Measurements from ENCODE around the gene HOTAIR. TPM values are rescaled to one million over a fixed set of nuclear protein-coding genes. Genes with fewer than 3 reads are reported as not detected.

HOTAIR gene
- total RNA-seq, 1 donor from 2014 or later = not detected

DNA sequence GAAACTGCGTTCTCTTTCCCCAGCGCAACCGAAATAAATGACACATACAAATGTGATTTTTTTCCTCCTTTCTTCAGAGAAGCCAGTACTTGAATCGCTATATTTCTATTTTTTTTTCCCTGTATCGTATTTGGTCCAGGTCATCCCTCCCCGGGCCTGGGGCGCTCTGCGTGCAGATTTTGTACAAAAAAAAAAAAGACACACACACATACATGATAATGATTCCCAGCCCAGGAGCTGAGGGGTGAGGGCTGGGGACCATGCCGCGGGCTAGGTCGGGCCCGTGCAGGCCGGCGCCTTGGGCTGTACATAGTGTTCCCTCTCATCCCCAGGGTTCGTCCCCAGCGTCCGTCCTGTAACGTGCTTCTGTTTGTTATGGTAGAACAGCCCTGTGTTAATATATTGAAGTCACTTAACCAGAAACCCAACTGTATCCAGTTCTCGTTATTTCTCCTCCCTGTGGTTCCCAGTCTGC, 28.2 kb upstream of the HOTAIR start:
- no peaks in the 10 kb centered on the region for H3K4me1 ChIP-seq
- H3K4me3 Mint-ChIP-seq = no peak overlapping the region
- H3K9me3 ChIP-seq (ENCODE audit: low read depth) = no peaks in the 10 kb centered on the region

GRCh38 chr12:54002278-54002914, 27.6 kb upstream of the HOTAIR start:
- no peaks in the 10 kb centered on the region for H3K4me1 ChIP-seq
- H3K9me3 ChIP-seq (ENCODE audit: low read depth) = no peaks in the 10 kb centered on the region
- H3K27me3 ChIP-seq = peaks cover 100% of the 10 kb centered on the region
- H3K9me3 Mint-ChIP-seq = peaks cover 2% of the 10 kb centered on the region
- H3K9ac ChIP-seq = no peak overlapping the region
- peaks cover 98% of the 10 kb centered on the region for H3K27me3 Mint-ChIP-seq (ENCODE audit: insufficient read depth, low read depth)
- no peaks in the 10 kb centered on the region for H3F3A ChIP-seq (ENCODE audit: low read depth)
- H3K4me2 ChIP-seq = no peak overlapping the region
- no peaks in the 10 kb centered on the region for H3K79me2 ChIP-seq (ENCODE audit: low read depth)
- no peaks in the 10 kb centered on the region for H3K36me3 ChIP-seq
- H3K36me3 Mint-ChIP-seq = no peaks in the 10 kb centered on the region
- DNase-seq (ENCODE audit: low spot score) = no peak
- H3K27ac ChIP-seq = no peak overlapping the region
- H3K4me3 Mint-ChIP-seq = no peak overlapping the region
- peaks cover 88% of the 10 kb centered on the region for H4K20me1 ChIP-seq (ENCODE audit: low read depth)
- H3K4me1 Mint-ChIP-seq = peaks cover 4% of the 10 kb centered on the region
- no peak overlapping the region for H3K4me3 ChIP-seq
- no peak overlapping the region for H2AFZ ChIP-seq (replicated peaks)
- TF ChIP-seq, protein P1, sequence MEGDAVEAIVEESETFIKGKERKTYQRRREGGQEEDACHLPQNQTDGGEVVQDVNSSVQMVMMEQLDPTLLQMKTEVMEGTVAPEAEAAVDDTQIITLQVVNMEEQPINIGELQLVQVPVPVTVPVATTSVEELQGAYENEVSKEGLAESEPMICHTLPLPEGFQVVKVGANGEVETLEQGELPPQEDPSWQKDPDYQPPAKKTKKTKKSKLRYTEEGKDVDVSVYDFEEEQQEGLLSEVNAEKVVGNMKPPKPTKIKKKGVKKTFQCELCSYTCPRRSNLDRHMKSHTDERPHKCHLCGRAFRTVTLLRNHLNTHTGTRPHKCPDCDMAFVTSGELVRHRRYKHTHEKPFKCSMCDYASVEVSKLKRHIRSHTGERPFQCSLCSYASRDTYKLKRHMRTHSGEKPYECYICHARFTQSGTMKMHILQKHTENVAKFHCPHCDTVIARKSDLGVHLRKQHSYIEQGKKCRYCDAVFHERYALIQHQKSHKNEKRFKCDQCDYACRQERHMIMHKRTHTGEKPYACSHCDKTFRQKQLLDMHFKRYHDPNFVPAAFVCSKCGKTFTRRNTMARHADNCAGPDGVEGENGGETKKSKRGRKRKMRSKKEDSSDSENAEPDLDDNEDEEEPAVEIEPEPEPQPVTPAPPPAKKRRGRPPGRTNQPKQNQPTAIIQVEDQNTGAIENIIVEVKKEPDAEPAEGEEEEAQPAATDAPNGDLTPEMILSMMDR (IDR thresholded peaks at IDR 0.05) = no peak
- TF ChIP-seq EZH2 (IDR thresholded peaks at IDR 0.05) (peak; percentile 90), EZH2phosphoT487 (IDR thresholded peaks at IDR 0.05) (peak; percentile 79)
- no peak overlapping the region for H3K27ac Mint-ChIP-seq

More for the DNA sequence above, 28.2 kb upstream of the HOTAIR start:
- H3F3A ChIP-seq (ENCODE audit: low read depth) = no peaks in the 10 kb centered on the region
- no peak overlapping the region for H3K27ac ChIP-seq
- H3K9ac ChIP-seq = no peak overlapping the region
- DNase-seq (ENCODE audit: low spot score) = no peak
- H3K36me3 ChIP-seq = no peaks in the 10 kb centered on the region
- Mint-ChIP-seq H3K9me3 (peaks cover 2% of the 10 kb centered on the region), H3K27me3 (ENCODE audit: insufficient read depth, low read depth) (peaks cover 98% of the 10 kb centered on the region), H3K27ac (no peak overlapping the region), H3K4me1 (peaks cover 4% of the 10 kb centered on the region), H3K36me3 (no peaks in the 10 kb centered on the region)
- H3K79me2 ChIP-seq (ENCODE audit: low read depth) = no peaks in the 10 kb centered on the region
- peaks cover 100% of the 10 kb centered on the region for H3K27me3 ChIP-seq
- H3K4me3 ChIP-seq = no peak overlapping the region
- no peak overlapping the region for H2AFZ ChIP-seq (replicated peaks)
- TF ChIP-seq, protein P1 (IDR thresholded peaks at IDR 0.05) = no peak
- TF ChIP-seq EZH2 (IDR thresholded peaks at IDR 0.05) = peak; percentile 78
- TF ChIP-seq EZH2phosphoT487 (IDR thresholded peaks at IDR 0.05) = peak; percentile 76
- H4K20me1 ChIP-seq (ENCODE audit: low read depth) = peaks cover 88% of the 10 kb centered on the region
- H3K4me2 ChIP-seq = no peak overlapping the region

DNA sequence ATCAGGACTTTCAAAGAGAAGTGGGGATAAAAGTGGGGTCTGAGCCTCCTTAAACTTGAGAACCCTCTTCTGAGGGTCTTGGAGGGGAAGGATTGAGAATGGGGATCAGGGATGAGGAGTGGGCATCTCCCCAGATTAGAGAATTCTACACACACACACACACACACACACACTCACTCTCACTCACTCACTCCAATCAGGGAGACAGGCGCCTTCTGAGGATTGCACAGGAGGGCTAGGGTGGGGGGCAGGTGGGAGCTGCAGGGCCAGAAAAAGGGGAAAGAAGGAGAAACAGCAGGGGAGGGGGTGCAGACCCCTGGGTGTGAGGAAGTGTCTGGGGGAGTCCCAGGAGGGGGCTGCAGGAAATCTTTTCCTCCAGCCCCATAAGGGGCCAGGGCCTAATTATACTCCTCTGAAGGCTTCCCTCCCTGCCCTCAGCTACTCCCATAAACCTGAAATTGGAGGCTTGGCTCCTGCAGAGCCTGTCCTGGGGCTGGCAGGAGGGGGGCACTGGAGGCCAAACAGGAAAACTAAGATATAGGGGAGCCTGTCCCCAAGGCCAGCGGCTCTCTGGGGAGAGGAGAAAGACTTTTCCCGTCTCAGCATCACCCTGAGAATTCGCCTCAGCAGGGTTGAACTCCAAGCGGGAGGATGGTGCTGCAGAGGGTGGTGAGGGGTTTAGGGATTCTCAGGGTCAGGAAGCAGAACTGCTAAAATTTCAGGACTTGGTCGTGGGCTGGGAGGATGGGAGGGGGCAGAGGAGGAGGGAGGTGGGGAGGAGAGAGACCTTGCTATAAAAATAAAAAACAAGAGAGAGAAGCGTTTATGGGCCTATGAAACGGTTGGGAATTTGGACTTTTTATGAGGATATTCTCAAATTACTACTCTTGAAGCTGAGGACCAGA, 26.8 kb upstream of the HOTAIR start:
- Mint-ChIP-seq H3K27me3 (ENCODE audit: insufficient read depth, low read depth) (peaks cover 98% of the 10 kb centered on the region), H3K27ac (no peak overlapping the region), H3K9me3 (peaks cover 2% of the 10 kb centered on the region), H3K4me3 (no peak overlapping the region), H3K36me3 (no peaks in the 10 kb centered on the region), H3K4me1 (peaks cover 4% of the 10 kb centered on the region)
- H3K4me1 ChIP-seq = no peaks in the 10 kb centered on the region
- H3K4me2 ChIP-seq = no peak overlapping the region
- no peak overlapping the region for H3K4me3 ChIP-seq
- H3K36me3 ChIP-seq = no peaks in the 10 kb centered on the region
- peaks cover 88% of the 10 kb centered on the region for H4K20me1 ChIP-seq (ENCODE audit: low read depth)
- H3K9ac ChIP-seq = no peak overlapping the region
- H3F3A ChIP-seq (ENCODE audit: low read depth) = no peaks in the 10 kb centered on the region
- H3K27ac ChIP-seq = no peak overlapping the region
- DNase-seq (ENCODE audit: low spot score) = no peak
- no peak overlapping the region for H2AFZ ChIP-seq (replicated peaks)
- peaks cover 100% of the 10 kb centered on the region for H3K27me3 ChIP-seq
- no peaks in the 10 kb centered on the region for H3K9me3 ChIP-seq (ENCODE audit: low read depth)
- no peak for TF ChIP-seq EZH2 (IDR thresholded peaks at IDR 0.05)
- peak; percentile 49 for TF ChIP-seq EZH2phosphoT487 (IDR thresholded peaks at IDR 0.05)
- TF ChIP-seq, protein P1 (IDR thresholded peaks at IDR 0.05) = no peak
- no peaks in the 10 kb centered on the region for H3K79me2 ChIP-seq (ENCODE audit: low read depth)

All from neural progenitor cell (in vitro differentiated cells).